HG03457 (cell line): ENCODE measurements around the gene KIF4A.
A peak's percentile ranks its signal among the peaks of the same experiment; 100 is the strongest.
"Not testable (repeated sequence)": the region's sequence is repeated elsewhere in the genome, so short reads cannot be mapped to it uniquely, and the experiment has no call there.

Experiments
- ATAC-seq: cut with Tn5 transposase; IDR thresholded peaks from one replicate; pipeline ENCODE4 v1.9.1; 2021; ENCODE audit warnings: moderate number of reproducible peaks; ENCODE audit not compliant: unreplicated experiment

KIF4A gene

GRCh38 chrX:70289793-70290770 lies at the start of gene KIF4A, which contains the start of gene PDZD11:
TSS of gene KIF4A (plus strand) at chrX:70290104. CDS start at chrX:70290459, 355 bp downstream.
TSS of gene PDZD11 (minus strand) at chrX:70289927. CDS start at chrX:70289341, 586 bp downstream.
- ATAC-seq: peak; percentile 89

DNA sequence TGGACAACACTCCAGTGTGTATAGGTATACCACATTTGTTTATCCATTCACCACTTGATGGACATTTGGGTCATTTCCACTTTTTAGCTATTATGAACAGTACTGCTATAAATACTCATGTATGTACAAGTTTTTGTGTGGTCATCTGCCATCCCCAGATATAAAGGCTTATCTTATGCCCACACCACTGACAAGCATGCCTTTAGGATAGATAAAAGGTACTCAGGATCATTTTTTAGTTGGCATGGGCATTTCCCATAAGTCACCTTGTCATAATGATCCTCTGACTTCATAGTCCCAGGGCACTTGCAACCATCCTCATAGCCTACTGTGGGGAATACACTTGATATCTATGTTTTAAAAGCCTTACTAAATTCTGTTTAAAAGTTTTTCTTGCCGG lies 49.2 kb upstream of the KIF4A start:
- ATAC-seq: no peak

DNA sequence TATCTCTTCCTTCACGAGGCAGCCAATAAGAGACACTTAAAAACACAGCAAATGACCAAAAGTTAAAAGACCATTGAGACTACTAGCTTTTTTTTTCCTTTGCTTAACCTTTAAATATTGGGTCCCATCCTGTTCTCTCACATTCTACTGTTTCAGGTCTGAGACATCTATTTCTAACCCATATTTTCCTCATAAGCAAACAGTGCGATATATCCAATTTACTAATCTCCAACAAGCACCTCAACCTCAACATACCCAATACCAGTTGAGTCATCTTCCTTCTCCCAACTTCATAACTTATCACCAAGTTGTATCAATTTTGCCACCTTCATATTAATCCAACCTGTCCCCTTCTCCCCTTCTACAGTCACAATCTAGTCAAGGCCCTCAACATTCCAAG lies 48.4 kb upstream of the KIF4A start:
- no peak for ATAC-seq

DNA sequence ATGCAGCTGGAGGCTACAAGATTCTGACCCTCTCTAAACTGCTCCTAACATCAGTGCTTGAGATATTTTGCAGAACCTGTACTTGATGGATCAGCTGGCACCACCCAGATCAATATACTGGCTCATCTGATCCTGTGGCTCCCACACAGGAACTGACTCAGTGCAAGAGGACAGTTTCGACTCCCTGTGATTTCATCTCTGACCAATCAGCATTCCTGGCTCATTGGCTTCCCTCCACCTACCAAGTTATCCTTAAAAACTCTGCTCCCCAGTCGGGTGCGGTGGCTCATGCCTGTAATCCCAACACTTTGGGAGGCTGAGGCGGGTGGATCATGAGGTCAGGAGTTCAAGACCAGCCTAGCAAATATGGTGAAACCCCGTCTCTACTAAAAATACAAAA lies 46.3 kb upstream of the KIF4A start:
- not testable (repeated sequence) for ATAC-seq

DNA sequence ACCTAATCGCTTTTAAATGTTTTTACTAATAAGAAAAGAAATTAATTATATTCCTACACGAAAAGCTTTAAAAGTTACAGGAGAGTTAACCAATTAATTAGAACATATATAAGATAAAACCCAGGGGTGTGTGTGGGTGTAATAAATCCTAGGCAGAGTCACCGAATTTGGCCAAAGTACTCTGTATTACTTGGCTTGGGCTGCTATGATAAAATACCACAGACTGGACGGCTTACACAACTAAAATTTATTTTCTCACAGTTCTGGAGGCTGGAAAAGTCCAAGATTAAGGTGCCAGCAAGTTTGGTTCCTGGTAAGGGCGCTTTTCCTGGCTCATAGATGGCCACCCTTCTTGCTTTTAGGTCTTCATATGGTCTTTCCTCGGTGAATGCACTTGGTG lies 45.0 kb upstream of the KIF4A start:
- no peak for ATAC-seq

GRCh38 chrX:70247252-70247651 lies 42.7 kb upstream of the KIF4A start:
- ATAC-seq: no peak

GRCh38 chrX:70252491-70252890 lies 37.4 kb upstream of the KIF4A start:
- no peak for ATAC-seq

GRCh38 chrX:70253377-70254062 lies 36.4 kb upstream of the KIF4A start:
- no peak for ATAC-seq

GRCh38 chrX:70254063-70254400 lies 35.9 kb upstream of the KIF4A start:
- ATAC-seq: no peak

GRCh38 chrX:70254909-70255308 lies 35.0 kb upstream of the KIF4A start:
- no peak for ATAC-seq

DNA sequence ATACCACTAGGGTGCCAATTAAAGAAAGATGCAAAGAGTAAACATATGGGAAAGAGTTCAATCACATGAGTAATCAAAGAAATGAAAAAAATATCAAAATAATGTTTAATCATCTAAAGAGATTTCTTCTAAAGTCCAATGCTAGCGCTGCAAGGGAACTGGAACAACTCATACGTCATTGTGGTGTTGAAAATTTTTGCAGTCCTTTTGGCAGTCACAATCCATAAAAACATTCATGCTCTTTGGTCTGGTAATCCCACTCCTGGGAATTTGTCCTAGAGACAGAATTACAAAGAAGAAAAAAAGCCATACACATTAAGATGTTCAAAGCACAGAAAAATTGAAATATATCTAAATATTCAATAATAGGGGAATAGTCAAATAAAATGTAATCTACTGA lies 34.5 kb upstream of the KIF4A start:
- ATAC-seq: no peak

- no peak for ATAC-seq
These were observed 32.2 kb upstream of the KIF4A start for GRCh38 chrX:70257423-70258288.

DNA sequence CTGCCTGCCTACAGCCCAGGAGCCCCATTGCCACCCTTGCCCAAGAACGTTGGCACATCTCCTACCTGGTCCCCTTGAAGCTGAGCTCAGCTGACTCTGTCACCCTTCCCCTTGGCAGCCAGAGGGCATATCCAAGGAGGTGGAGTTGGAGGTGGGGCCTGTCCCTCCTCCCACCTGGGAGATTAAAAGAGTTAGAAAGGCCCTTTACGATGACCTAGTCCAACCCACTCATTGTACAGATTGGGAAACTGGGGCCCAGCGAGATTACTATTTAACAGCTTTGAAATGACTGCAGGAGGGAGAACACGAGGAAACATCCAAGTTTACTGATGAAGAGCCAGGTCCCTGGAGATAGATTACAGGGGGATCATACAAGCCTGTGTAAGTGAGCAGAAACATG lies 29.8 kb upstream of the KIF4A start, which contains the start of gene P2RY4:
P2RY4 (minus strand) TSS at position 101 of the 400 bp plus-strand sequence. CDS start 580 bp downstream, outside the sequence.
- ATAC-seq: no peak

DNA sequence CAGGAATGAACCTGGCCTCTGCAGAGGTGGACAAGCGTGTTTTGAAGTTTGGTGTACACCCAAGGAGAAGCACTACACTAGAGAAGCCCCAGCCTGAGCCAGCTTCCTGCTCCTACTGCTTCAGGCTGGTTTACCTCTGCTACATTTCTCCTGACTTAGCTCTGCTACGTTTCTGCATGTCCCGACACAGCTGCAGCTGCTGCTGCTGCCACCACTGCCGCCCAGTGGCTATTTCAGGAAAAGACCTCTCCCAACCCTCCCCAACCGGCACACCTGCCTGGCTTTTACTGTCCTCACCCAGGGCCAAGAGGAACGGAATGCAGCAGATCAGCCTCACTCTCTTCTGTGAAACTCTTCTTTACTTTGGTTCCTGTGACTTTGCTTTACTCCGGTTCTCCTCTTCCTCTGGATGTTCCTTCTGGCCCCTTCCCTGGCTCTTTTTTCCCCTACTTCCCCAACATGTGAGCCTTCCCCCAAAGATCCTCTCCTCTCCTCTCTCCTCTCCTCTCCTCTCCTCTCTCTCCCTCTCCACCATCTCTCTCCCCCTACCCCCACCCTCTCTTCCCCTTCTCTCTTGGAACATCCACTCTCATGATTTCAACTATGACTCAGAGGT lies 26.8 kb upstream of the KIF4A start:
- ATAC-seq: no peak

GRCh38 chrX:70264784-70265183 lies 25.1 kb upstream of the KIF4A start:
- ATAC-seq: no peak

DNA sequence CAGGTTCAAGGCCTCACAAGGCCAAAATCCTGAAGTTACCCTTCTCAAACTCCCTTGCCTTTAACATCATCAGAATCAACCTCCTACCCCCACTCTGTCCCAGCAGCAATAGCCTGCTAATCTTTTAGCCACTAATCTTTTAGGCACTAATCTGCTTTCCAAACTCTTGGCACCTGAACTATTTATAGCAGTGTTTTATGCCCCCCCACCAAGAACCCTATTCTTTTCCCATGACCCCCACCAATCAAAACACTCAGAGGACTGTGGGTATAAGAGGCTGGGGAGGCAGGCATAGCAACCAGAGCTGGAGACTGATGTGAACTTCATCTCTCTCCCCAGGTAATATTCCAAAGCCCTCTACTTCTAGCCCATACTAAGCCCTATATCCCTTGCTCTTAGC lies 21.9 kb upstream of the KIF4A start, which contains the start of gene ARR3:
ARR3 (plus strand) TSS at position 301 of the 400 bp plus-strand sequence. CDS start 1,052 bp downstream, outside the sequence.
- no peak for ATAC-seq

DNA sequence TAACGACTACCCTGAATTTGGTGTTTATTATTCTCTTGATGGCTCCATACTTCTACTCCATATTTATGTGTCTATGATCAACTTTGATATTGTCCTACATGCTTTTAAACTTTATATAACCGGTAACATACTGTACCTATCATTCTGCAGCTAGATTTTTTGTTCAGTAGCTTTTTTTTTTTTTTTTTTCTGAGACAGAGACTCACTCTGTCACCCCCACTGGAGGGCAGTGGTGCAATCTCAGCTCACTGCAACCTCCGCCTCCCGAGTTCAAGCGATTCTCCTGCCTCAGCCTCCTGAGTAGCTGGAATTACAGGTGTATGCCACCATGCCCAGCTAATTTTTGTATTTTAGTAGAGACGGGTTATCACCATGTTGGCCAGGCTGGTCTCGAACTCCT lies 15.9 kb upstream of the KIF4A start:
- ATAC-seq: not testable (repeated sequence)

GRCh38 chrX:70279081-70279480 lies 10.8 kb upstream of the KIF4A start:
- no peak for ATAC-seq

GRCh38 chrX:70280573-70280972 lies 9.3 kb upstream of the KIF4A start:
- ATAC-seq: no peak

DNA sequence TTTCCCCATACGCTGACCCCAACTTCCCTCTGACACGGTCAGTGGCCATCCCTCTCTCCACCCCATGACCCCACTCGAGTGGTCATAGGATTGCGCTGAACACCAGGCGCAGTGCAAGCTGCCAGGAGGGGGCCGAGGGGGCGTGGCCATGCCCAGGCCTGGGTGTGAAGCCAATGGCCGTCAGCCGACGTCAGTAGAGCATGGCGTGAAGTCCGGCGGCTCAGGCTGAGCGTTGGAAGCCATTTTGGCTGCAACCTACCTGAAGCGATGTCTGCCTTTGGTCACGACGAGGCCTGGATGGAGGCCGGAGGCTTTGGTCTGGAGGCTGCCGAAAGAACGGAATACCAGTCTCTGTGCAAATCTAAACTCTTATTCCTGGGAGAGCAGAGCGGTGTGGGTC lies 8.0 kb upstream of the KIF4A start, which contains the start of gene RAB41:
RAB41 (plus strand) TSS at position 222 of the 400 bp plus-strand sequence; CDS start at position 268, 46 bp downstream.
- ATAC-seq: no peak
